Measurements from ENCODE around the gene MACROD2.

DNA sequence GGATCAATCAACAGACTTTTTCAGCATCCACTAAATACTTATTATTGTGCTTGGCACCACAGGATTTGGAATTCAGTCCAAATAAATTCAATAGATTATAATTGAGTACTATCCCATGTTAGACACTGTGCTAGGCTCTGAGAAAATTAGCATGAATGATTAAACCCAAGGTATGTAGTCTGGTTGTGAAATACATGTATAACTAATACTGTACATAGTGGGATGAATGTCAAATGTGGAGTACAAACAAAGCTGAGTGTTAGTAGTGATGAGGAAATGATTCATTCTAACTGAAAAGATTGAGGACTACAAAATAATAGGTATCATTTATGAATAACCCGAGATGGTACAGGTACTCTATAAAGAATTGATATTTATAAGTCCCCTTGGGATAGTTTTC, 454.0 kb downstream of the MACROD2 start:
- TF ChIP-seq, protein P1, sequence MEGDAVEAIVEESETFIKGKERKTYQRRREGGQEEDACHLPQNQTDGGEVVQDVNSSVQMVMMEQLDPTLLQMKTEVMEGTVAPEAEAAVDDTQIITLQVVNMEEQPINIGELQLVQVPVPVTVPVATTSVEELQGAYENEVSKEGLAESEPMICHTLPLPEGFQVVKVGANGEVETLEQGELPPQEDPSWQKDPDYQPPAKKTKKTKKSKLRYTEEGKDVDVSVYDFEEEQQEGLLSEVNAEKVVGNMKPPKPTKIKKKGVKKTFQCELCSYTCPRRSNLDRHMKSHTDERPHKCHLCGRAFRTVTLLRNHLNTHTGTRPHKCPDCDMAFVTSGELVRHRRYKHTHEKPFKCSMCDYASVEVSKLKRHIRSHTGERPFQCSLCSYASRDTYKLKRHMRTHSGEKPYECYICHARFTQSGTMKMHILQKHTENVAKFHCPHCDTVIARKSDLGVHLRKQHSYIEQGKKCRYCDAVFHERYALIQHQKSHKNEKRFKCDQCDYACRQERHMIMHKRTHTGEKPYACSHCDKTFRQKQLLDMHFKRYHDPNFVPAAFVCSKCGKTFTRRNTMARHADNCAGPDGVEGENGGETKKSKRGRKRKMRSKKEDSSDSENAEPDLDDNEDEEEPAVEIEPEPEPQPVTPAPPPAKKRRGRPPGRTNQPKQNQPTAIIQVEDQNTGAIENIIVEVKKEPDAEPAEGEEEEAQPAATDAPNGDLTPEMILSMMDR (conservative IDR thresholded peaks at IDR 0.05), result no peak
- TF ChIP-seq ZFX (IDR thresholded peaks at IDR 0.05), result no peak
